Measurements from ENCODE around the gene ORM1.
"Not testable (repeated sequence)": the region's sequence is repeated elsewhere in the genome, so short reads cannot be mapped to it uniquely, and the experiment has no call there.

DNA sequence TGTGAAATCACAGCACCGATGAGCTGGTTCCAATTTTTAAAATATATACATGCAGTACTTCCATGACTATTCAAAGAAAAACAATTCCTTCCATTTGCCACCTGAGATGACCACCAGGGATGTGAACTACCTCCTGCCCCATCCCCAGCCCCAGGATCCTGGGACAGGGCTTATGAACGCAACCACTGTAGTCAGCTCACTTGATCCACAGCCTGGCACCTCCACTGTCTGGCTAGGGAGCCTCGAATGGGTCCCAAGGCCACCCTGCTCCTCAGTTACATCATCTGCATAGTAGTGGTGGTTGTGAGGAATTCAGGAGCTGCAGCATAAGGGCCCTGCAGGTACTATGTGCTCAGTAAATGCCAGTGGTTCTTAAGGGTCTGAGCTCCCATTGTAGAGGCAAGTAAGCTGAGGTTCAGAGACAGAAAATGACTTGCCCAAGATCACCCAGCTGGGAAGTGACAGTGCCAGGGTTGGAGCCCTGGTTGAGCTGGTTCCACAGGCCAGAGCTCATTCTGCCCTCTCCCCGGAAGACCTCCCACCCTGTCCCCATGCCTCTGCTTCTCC lies 9.7 kb downstream of the ORM1 start:
- not testable (repeated sequence) for TF ChIP-seq POLR2A (IDR thresholded peaks at IDR 0.05; ENCODE audit: low read depth, low read length); POLR2AphosphoS5 (IDR thresholded peaks at IDR 0.05; ENCODE audit: low read depth, low read length); TAF1 (IDR thresholded peaks at IDR 0.05; ENCODE audit: borderline replicate concordance, low read depth, low read length)

All from GM12892 (cell line).